ENCODE results near the gene HAUS5.

DNA sequence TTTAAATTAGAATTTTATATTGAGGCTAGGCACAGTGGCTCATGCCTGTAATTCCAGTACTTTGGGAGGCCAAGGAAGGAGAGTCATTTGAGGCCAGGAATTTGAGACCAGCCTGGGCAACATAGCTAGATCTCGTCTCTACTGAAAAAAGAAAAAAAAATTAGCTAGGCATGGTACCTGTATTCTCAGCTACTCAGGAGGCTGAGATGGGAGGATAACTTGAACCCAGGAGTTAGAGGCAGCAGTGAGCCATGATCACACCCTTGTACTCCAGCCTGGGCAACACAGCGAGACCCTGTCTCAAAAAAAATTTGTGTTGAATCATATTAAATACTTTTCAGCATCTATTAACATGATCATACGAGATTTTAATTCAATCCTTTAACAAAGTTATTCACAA, 21.7 kb upstream of the HAUS5 start:
- TF ChIP-seq, protein P1, sequence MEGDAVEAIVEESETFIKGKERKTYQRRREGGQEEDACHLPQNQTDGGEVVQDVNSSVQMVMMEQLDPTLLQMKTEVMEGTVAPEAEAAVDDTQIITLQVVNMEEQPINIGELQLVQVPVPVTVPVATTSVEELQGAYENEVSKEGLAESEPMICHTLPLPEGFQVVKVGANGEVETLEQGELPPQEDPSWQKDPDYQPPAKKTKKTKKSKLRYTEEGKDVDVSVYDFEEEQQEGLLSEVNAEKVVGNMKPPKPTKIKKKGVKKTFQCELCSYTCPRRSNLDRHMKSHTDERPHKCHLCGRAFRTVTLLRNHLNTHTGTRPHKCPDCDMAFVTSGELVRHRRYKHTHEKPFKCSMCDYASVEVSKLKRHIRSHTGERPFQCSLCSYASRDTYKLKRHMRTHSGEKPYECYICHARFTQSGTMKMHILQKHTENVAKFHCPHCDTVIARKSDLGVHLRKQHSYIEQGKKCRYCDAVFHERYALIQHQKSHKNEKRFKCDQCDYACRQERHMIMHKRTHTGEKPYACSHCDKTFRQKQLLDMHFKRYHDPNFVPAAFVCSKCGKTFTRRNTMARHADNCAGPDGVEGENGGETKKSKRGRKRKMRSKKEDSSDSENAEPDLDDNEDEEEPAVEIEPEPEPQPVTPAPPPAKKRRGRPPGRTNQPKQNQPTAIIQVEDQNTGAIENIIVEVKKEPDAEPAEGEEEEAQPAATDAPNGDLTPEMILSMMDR (IDR thresholded peaks at IDR 0.05 in 2 of 3, conservative IDR thresholded peaks at IDR 0.05 in 1 of 3; ENCODE audit: borderline replicate concordance in 1 of 3, insufficient read depth in 1 of 3, low read depth in 2 of 3, low read length in 2 of 3), result no peak
- TF ChIP-seq, protein P2, sequence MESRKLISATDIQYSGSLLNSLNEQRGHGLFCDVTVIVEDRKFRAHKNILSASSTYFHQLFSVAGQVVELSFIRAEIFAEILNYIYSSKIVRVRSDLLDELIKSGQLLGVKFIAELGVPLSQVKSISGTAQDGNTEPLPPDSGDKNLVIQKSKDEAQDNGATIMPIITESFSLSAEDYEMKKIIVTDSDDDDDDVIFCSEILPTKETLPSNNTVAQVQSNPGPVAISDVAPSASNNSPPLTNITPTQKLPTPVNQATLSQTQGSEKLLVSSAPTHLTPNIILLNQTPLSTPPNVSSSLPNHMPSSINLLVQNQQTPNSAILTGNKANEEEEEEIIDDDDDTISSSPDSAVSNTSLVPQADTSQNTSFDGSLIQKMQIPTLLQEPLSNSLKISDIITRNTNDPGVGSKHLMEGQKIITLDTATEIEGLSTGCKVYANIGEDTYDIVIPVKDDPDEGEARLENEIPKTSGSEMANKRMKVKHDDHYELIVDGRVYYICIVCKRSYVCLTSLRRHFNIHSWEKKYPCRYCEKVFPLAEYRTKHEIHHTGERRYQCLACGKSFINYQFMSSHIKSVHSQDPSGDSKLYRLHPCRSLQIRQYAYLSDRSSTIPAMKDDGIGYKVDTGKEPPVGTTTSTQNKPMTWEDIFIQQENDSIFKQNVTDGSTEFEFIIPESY (IDR thresholded peaks at IDR 0.05; ENCODE audit: extremely low read depth, insufficient replicate concordance, low read length), result no peak
- TF ChIP-seq POLR2A (IDR thresholded peaks at IDR 0.05; ENCODE audit: borderline replicate concordance, extremely low read depth, insufficient read depth, insufficient read length) (no peak), RAD21 (IDR thresholded peaks at IDR 0.05; ENCODE audit: low read depth) (no peak), EZH2 (IDR thresholded peaks at IDR 0.05) (no peak), POLR2AphosphoS5 (IDR thresholded peaks at IDR 0.05; ENCODE audit: low read depth, low read length) (no peak), ZNF274 (IDR thresholded peaks at IDR 0.05; ENCODE audit: low read depth, low read length) (no peak)
- TF ChIP-seq, protein P3, sequence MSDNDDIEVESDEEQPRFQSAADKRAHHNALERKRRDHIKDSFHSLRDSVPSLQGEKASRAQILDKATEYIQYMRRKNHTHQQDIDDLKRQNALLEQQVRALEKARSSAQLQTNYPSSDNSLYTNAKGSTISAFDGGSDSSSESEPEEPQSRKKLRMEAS (IDR thresholded peaks at IDR 0.05), result no peak
- TF ChIP-seq, protein P4, sequence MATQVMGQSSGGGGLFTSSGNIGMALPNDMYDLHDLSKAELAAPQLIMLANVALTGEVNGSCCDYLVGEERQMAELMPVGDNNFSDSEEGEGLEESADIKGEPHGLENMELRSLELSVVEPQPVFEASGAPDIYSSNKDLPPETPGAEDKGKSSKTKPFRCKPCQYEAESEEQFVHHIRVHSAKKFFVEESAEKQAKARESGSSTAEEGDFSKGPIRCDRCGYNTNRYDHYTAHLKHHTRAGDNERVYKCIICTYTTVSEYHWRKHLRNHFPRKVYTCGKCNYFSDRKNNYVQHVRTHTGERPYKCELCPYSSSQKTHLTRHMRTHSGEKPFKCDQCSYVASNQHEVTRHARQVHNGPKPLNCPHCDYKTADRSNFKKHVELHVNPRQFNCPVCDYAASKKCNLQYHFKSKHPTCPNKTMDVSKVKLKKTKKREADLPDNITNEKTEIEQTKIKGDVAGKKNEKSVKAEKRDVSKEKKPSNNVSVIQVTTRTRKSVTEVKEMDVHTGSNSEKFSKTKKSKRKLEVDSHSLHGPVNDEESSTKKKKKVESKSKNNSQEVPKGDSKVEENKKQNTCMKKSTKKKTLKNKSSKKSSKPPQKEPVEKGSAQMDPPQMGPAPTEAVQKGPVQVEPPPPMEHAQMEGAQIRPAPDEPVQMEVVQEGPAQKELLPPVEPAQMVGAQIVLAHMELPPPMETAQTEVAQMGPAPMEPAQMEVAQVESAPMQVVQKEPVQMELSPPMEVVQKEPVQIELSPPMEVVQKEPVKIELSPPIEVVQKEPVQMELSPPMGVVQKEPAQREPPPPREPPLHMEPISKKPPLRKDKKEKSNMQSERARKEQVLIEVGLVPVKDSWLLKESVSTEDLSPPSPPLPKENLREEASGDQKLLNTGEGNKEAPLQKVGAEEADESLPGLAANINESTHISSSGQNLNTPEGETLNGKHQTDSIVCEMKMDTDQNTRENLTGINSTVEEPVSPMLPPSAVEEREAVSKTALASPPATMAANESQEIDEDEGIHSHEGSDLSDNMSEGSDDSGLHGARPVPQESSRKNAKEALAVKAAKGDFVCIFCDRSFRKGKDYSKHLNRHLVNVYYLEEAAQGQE (IDR thresholded peaks at IDR 0.05; ENCODE audit: low read depth), result no peak
